GM18909 (cell line): ENCODE data around the gene CYB561D2.

Experiments
- ATAC-seq: cut with Tn5 transposase; IDR thresholded peaks from one replicate; pipeline ENCODE4 v1.9.1; 2021; ENCODE audit warnings: mild to moderate bottlenecking; ENCODE audit not compliant: unreplicated experiment, poor library complexity

CYB561D2 gene

GRCh38 chr3:50358911-50359759, 8.5 kb downstream of the CYB561D2 start, which contains the start of gene TMEM115:
Gene TMEM115 (minus strand): TSS chr3:50359521. CDS start chr3:50359063, 458 bp downstream.
- peak; percentile 99 for ATAC-seq

- ATAC-seq: peak; percentile 19
These were observed 9.1 kb downstream of the CYB561D2 start for GRCh38 chr3:50359760-50360110.

DNA sequence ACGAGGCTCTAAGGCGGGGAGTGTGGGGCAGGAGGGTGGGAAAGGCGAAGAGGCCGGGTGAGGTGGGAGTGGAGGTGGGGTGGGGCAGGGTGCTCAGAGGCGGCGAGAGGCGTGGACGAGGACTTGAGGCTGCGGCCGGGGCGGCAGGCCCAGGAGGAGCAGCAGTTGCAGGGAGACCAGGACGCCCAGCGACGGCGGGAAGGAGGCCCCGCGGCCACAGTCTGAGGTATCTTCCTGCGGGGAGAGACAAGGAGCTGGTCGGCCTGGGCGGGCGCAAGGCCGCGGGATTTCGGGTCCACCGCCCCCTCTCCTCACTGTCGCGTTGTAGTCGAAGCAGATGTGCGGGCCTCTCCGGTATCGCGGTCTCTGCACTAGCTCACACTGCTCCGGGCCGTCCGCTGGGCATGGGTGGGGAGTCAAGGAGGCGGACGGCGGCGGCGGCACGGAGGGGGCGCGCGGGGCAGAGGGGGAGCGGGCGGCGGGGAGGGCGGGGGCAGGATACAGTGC, 14.0 kb downstream of the CYB561D2 start:
- ATAC-seq: no peak

DNA sequence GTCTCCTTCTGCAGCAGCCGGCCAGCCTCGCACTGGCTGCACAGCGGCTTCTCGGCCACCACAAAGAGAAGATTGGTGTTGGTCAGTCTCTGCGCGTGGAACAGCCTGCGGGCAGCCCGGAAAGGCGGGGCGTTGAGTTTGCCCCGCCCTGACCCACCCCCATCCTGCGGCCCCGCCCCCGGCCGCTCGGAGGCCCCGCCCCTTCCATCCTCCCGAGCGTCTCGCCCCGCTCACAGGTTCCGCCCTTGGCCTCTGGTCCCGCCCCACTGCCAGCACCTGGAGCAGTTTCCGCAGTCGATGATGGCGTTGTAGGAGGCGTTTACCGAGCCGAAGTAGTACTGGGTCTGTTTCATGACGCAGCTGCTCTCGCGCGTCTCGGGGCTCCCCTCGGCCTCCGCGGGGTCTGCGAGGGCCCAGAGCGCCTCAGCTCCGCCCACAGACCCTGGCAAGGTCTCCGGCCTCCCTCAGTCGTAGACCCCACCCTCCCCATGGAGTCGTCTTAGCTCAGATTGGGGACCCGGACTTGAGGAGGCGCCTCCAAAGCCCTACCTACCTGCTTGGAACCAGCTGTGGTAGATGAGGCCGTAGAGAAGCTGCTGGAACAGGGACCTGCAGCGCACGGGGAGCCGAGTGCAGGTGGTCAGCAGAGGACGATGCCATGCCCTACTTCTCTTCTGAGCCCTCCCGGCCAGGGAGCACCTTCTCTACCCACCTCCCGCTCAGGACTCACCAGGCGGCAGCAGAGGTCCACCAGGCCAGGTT, 14.6 kb downstream of the CYB561D2 start:
- peak; percentile 86 for ATAC-seq

GRCh38 chr3:50365842-50366220, 15.2 kb downstream of the CYB561D2 start:
- ATAC-seq: no peak

DNA sequence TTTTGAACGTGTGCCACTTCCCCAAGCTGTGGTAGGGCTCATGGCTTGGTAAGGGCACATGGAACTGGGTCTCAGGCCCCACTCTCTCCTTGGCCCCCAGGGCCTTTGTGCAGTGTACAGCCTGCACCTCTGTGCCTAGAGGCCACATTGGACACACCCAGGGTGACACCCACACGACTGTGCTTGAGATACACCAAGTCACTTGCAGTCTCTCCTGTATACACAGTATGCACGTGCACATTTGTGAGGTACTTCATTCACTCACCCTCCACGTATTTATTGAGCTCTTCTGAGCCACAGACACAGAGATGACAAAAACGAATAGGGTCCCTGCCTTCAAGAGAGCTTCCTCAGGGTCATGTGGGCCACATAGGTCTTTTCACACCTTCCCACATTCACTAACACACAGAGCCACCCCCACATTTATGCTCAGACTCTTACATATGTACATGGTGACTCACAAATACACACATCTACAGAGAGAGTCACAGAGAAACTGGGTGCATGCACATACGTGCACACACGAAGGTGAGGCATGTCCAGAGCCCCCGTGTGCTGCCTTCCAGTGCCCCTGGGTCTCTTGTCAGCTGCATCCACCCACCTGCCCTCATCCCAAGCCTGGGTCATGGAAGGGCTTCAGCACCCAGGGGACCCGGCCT, 18.5 kb downstream of the CYB561D2 start:
- ATAC-seq: no peak

- ATAC-seq: no peak
These were observed 19.9 kb downstream of the CYB561D2 start for GRCh38 chr3:50370594-50370993.

DNA sequence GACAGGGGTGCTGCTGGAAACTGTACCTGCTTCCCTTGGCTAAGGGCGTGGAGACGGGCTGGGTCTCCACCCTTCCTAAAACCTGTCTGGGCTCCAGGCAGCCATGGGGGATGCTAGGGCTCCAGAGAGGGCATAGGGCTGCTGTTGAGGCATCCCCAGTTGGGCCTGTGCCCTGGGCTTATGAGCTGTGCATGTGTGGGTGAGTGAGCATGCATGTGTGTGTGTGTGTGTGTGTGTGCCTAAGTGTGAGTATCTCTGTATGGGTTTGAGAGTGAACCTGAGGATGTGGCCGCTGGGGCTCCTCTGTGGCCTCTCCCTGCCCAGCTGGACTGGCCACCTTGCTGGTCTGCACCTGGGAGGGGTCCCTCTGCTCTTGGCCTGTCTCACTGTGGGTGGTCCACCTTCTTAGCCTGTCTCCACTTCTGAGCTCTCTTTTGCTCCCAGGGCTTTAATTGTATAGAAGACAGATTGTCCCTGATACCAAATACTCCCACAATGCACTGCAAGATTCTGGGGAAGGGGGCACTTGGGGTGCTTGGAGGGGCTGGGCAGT, 20.5 kb downstream of the CYB561D2 start:
- no peak for ATAC-seq

DNA sequence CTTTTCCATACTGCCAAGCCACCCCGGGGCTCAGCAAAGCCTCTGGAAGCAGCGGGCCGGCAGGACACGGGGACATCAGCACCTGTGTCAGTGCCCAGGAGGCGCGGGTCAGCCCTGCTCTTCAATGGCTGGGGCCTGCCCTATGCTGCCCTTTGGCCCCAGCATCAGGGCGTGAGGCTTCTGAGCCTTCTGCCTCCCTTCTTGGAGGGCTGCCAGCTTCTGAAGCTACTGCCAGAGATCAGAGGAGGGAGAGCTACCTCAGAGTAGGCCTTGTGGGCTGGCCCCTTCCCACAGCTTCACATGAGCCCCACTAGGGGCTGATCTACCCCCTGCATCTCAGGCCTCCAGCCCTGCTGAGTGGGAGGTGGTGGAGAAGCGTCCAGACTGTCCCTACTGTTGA, 21.7 kb downstream of the CYB561D2 start:
- ATAC-seq: no peak

DNA sequence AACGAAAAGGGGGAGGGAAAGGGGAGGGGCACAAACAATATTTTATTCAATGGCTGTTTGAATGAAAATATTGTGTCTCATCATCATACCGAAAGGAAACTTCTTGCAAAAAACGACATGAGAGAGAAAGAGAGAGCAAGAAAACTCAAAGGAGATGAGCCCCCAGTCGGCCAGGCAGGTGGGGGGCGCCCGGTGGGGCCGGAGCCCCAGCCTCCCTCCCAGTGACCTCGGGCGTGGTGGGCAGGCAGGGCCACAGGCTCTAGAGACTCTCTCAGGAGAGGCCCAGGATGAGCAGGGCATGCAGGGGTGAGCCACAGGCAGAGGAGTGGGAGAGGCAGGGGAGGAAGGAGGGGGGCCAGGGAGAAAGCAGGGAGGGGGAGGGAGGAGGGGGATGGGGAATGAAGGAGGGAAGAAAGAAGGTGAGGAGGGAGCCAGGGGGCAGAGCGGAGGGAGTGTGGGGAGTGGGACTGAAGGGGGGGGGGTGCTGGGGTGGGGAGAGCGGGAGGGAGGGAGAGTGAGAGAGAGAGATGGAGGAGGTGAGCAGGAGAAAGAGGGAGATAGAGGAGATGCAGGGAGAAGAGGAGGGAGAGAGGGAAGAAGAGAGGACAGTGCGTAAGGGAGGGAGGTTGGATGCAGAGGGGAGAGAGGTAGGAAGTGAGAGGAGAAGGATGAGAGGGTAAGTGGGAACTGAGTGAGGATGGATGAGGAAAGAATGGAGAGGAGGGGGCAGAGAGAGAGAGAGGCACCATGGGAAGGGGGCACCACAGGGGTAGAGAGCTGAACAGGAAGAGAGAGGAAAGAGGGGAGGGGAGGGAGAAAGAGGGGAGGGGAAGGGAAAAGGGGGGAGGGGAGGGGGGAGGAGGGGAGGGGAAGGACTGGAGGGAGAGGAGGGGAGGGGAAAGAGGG, 22.7 kb downstream of the CYB561D2 start:
- ATAC-seq: no peak

- no peak for ATAC-seq
These were observed 23.9 kb downstream of the CYB561D2 start for GRCh38 chr3:50374363-50375257.

DNA sequence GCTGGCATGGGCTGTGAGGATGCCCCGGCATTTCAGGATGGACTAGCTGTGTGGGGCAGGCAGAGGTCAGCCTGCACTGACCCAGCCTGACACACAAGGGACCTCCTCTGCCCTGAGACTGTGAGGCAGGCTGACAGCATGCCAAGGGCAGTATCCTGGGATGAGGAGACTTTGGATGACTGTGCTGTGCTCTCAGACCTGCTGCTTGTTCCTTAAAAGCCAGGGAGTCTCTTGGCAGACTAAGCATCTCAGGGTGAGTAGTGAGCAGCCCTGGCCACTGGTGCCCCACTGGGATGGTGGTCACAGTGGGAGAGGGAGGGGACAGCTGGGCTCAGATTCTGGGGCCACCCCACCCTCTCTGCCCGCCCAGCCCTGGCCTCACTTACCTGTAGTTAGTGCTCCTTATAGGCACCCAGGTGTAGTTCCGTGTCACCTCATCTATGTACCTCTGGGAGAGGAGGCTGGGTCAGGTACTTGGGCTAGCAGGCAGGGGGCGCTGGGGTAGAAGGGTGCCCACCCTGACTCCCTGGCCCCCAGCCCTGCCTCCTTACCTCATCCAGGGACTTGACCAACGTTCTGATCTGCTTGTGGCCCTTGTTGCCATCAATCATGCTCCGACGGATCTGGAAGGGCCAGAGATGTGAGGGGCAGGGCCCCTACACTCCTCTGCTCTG, 24.7 kb downstream of the CYB561D2 start:
- no peak for ATAC-seq

DNA sequence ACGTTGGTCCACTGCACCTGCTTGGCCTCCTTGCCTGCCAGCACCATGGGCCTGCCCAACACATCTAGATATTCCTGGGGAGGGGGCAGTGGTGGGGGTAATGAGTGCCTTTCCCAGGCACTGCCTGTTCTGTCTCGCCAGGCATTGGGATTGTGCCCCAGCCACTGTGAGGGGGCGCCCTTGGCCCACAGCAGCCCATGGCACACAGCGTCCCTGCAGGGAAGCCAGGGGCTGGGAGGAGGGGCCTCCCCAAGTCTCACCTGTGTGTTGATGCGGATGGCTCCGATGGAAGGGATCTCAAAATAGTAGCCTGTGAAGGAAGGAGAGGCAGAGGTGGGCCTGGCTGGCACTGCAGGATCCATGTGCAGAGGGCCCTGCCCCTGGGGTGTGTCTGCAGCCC, 27.4 kb downstream of the CYB561D2 start:
- ATAC-seq: no peak

DNA sequence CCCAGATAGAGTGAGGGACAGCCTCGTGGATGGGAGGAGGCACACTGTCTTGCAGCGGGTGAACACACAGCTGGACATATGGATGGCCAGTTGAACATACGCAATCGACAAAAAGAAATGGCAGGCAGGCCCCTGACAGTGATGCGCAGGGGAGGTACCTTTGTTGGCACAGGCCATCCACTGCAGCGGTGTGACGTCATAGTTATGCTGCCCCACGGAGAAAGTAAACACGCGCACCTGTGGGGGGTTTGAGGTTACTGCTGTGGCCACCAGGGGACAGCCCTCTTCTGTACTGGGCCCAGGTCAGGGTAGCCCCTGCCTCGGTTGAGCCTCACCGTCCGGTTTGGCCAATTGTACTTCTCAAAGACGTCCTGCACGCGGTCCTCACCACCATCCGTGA, 28.1 kb downstream of the CYB561D2 start:
- ATAC-seq: no peak

DNA sequence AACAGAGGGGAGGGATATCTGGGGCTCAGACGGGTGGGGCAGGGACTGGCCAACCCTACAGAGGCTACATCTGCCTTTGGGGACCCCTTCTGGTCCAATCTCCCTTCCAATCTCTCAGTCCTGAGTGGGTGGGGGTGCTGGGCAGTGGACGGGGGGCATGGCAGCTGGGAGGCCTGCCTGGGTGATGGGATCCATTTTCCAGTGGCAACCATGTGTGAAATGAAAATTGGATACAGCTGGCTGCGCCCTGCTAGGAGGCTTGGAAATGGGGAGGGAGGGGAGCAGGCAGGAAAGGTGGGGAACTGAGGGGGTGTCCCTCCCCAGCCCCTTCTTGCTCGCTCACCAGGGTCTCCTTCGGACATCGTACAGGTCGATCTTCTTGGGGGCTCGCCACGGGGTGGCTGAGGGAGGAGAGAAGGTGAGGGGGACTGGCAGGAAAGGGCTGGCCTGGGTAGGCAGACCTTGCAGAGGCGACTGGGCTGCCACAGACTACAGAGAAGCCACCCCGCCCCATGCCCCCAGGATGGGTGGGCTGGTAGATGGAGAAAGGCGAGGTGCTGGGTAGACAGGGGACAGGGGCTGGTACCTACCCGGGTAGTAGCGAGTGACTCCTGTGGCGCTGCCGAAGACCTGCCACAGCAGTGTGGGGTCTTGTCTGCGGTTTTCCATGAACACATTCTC, 29.9 kb downstream of the CYB561D2 start:
- no peak for ATAC-seq

DNA sequence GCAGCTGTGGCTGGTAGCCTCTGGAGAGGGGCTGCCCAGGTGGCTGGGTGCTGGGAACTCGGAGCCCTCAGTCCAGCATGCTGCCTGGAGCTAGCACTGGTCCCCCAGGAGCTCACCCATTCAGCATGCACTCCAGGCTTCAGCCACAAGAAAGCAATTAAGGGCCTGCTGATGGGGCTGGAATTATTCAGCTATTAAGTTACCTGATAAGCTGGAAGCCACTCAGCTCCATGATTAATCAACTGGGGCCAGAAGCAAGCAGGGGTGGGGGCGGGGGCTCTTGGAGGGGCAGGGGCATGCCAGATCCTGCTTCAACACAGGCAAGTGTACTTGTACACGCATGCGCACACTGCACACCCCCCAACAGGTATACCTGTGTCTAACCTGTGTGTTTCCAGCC, 30.7 kb downstream of the CYB561D2 start:
- no peak for ATAC-seq

DNA sequence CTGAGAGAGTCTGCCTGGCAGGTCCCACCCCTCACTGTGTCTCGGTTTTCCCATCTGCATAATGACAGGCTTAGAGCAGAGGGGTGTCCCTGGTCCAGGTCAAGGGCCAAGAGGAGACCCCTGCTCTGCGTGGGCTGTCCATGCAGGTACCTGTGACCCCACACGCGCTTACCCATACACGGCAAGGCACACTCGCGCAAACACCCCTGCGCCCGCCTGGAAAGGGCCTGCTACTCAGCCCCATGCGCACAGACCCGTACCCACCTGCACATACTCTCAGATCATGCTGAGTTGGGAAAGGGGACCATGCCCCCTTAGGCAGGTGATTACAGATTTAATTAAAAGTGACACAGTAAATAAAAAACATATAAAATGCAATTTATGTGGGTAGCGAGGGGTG, 32.1 kb downstream of the CYB561D2 start:
- no peak for ATAC-seq

DNA sequence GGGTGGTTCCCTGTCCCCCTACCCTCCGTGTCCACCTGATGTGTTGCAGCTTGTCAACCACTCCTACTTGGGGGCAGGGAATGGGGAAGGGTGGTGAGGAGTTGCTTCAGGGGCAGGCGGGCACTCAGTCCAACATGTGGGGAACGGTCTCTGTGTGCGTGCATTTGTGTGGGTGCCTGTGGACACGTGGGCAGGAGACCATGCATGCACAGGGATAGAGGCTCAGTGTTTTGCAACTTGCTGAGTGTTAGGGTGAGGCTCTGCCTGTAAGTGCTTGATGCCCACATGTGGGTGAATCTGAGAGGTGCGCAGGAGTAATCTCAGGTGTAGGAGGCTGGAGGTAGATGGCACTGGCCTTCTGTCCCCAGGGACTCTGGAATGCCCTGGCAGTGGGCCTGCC, 33.1 kb downstream of the CYB561D2 start:
- no peak for ATAC-seq
